ENCODE data around the gene GFAP. TPM values are rescaled to one million over a fixed set of nuclear protein-coding genes. Genes with fewer than 3 reads are reported as not detected.
A peak's percentile ranks its signal among the peaks of the same experiment; 100 is the strongest.

GFAP gene
- total and polyA plus RNA-seq, 7 donors = 1.3 to 2.4 TPM; not detected in 5

- 72 to 78% methylated on average over 11 of the region's 11 CpGs for WGBS, 2 donors
- Histone ChIP-seq H3K27me3 (no peaks in the 10 kb centered on the region), H3K4me1 (peaks cover 0 to 19% (median 16%) of the 10 kb centered on the region in 4 donors), H3K4me3 (no peak overlapping the region), H3K36me3 (no peaks in the 10 kb centered on the region), H3K27ac (no peak overlapping the region), H3K9me3 (no peaks in the 10 kb centered on the region)
- intact Hi-C loops (cut with DNase I) = loop anchor here (2.0 to 5.0 kb wide), 3 partner anchors 25 to 839 kb away; partner anchors contain the start of genes KIF18B and PLCD3
- peak; percentile 57 for DNase-seq
- TF ChIP-seq EP300 (IDR thresholded peaks at IDR 0.05) = no peak
- TF ChIP-seq, protein P1, sequence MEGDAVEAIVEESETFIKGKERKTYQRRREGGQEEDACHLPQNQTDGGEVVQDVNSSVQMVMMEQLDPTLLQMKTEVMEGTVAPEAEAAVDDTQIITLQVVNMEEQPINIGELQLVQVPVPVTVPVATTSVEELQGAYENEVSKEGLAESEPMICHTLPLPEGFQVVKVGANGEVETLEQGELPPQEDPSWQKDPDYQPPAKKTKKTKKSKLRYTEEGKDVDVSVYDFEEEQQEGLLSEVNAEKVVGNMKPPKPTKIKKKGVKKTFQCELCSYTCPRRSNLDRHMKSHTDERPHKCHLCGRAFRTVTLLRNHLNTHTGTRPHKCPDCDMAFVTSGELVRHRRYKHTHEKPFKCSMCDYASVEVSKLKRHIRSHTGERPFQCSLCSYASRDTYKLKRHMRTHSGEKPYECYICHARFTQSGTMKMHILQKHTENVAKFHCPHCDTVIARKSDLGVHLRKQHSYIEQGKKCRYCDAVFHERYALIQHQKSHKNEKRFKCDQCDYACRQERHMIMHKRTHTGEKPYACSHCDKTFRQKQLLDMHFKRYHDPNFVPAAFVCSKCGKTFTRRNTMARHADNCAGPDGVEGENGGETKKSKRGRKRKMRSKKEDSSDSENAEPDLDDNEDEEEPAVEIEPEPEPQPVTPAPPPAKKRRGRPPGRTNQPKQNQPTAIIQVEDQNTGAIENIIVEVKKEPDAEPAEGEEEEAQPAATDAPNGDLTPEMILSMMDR (IDR thresholded peaks at IDR 0.05) = no peak
- TF ChIP-seq POLR2A (IDR thresholded peaks at IDR 0.05) = no peak
- TF ChIP-seq POLR2AphosphoS5 (IDR thresholded peaks at IDR 0.05) = no peak
These were observed 6.0 kb upstream of the GFAP start for GRCh38 chr17:44921122-44921882.

GRCh38 chr17:44920565-44920940 is 5.3 kb upstream of the GFAP start:
- Histone ChIP-seq H3K4me3 (no peak overlapping the region), H3K27me3 (no peaks in the 10 kb centered on the region), H3K9me3 (no peaks in the 10 kb centered on the region), H3K27ac (no peak overlapping the region), H3K4me1 (peaks cover 0 to 23% (median 20%) of the 10 kb centered on the region in 4 donors), H3K36me3 (no peaks in the 10 kb centered on the region)
- peak; percentile 55 for DNase-seq
- no peak for TF ChIP-seq EP300 (IDR thresholded peaks at IDR 0.05)
- TF ChIP-seq, protein P1 (IDR thresholded peaks at IDR 0.05) = no peak
- no peak for TF ChIP-seq POLR2AphosphoS5 (IDR thresholded peaks at IDR 0.05)
- TF ChIP-seq POLR2A (IDR thresholded peaks at IDR 0.05) = no peak
- 70 to 83% methylated on average over 7 of the region's 7 CpGs for WGBS, 2 donors
- intact Hi-C loops (cut with DNase I) = loop anchor here (1.0 to 5.0 kb wide), 5 partner anchors 26 to 838 kb away; partner anchors contain the start of genes KIF18B and PLCD3

- H3K4me3 ChIP-seq = no peak overlapping the region
- H3K27me3 ChIP-seq = no peaks in the 10 kb centered on the region
- WGBS, 2 donors = 9 to 20% methylated on average over 9 of the region's 9 CpGs
- no peaks in the 10 kb centered on the region for H3K36me3 ChIP-seq
- H3K4me1 ChIP-seq = peaks cover 0 to 23% (median 20%) of the 10 kb centered on the region in 4 donors
- intact Hi-C loops (cut with DNase I) = loop anchor here (1.0 to 10.0 kb wide), 6 partner anchors 27 to 838 kb away; partner anchors contain the start of genes KIF18B and PLCD3
- no peaks in the 10 kb centered on the region for H3K9me3 ChIP-seq
- no peak overlapping the region for H3K27ac ChIP-seq
- TF ChIP-seq, protein P1 (IDR thresholded peaks at IDR 0.05) = peak; percentile 79 to 91 (median 89)
- no peak for TF ChIP-seq EP300 (IDR thresholded peaks at IDR 0.05)
- peak; percentile 94 for DNase-seq
These were observed 4.7 kb upstream of the GFAP start for GRCh38 chr17:44919885-44920564.

DNA sequence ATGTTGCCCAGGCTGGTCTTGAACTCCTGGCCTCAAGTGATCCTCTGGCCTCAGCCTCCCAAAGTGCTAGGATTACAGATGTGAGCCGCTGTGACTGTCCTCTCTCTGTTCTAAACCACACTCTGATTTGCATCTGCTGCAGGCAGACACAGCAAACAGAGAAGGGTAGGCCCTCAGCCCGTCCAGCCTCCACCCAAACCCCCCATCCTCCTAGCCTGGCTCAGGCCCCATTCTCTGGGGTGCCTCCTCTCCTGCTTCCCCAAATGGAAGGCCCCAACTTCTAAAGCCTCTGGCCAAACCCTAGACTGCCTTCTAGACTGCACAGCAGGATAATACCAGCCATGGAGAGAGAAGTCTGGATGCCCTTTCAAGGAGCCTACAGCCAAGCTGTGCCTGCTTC is 4.1 kb upstream of the GFAP start:
- no peak overlapping the region for H3K27ac ChIP-seq

More for the DNA sequence above, 4.1 kb upstream of the GFAP start:
- peaks cover 0 to 23% (median 20%) of the 10 kb centered on the region in 4 donors for H3K4me1 ChIP-seq
- H3K9me3 ChIP-seq = no peaks in the 10 kb centered on the region
- no peak for DNase-seq
- intact Hi-C loops (cut with DNase I) = loop anchor here (10.0 kb wide), 1 partner anchor 275 kb away; no protein-coding TSS in a partner anchor
- WGBS, 2 donors = 57 to 75% methylated on average over 2 of the region's 2 CpGs
- no peak overlapping the region for H3K4me3 ChIP-seq
- no peaks in the 10 kb centered on the region for H3K36me3 ChIP-seq
- TF ChIP-seq EP300 (IDR thresholded peaks at IDR 0.05) (no peak), POLR2AphosphoS5 (IDR thresholded peaks at IDR 0.05) (no peak), POLR2A (IDR thresholded peaks at IDR 0.05) (no peak)
- TF ChIP-seq, protein P1 (IDR thresholded peaks at IDR 0.05) = no peak
- no peaks in the 10 kb centered on the region for H3K27me3 ChIP-seq
